ENCODE measurements around the gene RABEP1. TPM values are rescaled to one million over a fixed set of nuclear protein-coding genes. Genes with fewer than 3 reads are reported as not detected.

RABEP1 gene
- polyA plus RNA-seq, 1 of the 3 experiments (the other 2 are of a cell fraction), result 9.7 TPM

- Histone ChIP-seq H3K27ac (ENCODE audit: low read depth in 2 of 2, low read length in 1 of 2) (no peak overlapping the region), H3K27me3 (ENCODE audit: insufficient read depth) (no peaks in the 10 kb centered on the region), H3F3A (replicated peaks; ENCODE audit: insufficient read depth) (peaks cover 19% of the 10 kb centered on the region), H3K4me1 (ENCODE audit: control insufficient read depth in 1 of 2, insufficient read depth in 2 of 2, low read depth in 1 of 2, low read length in 1 of 2) (no peaks in the 10 kb centered on the region; a peak in 1 of 4 replicates), H3K36me3 (replicated peaks in 1 of 2; ENCODE audit: control insufficient read depth in 1 of 2, insufficient read depth in 2 of 2, low read length in 1 of 2) (peaks cover 0 to 4% of the 10 kb centered on the region in 2 experiments), H4K20me1 (ENCODE audit: insufficient read depth) (no peaks in the 10 kb centered on the region; the same call in 1 of the 2 replicates), H3K9ac (no peak overlapping the region), H2AFZ (ENCODE audit: low read depth) (no peak overlapping the region), H3K9me2 (no peaks in the 10 kb centered on the region), H3K4me2 (no peak overlapping the region), H3K79me2 (ENCODE audit: insufficient read depth) (peaks cover 72% of the 10 kb centered on the region), H3K4me3 (ENCODE audit: low read depth in 2 of 2, low read length in 1 of 2) (no peak overlapping the region), H3K9me3 (no peaks in the 10 kb centered on the region)
- CTCF ChIA-PET, result interaction anchor here (0.6 to 0.7 kb wide), 2 partner anchors 9 to 1200 kb away, joined by 3 read pairs; no protein-coding TSS in a partner anchor
- 94% methylated on average over 1 of the region's 1 CpG for WGBS (ENCODE audit: low lambda C conversion rate)
- no peak for DNase-seq
- TF ChIP-seq ELF1 (IDR thresholded peaks at IDR 0.05), result no peak
- TF ChIP-seq TEAD4 (IDR thresholded peaks at IDR 0.05; ENCODE audit: borderline replicate concordance, insufficient read depth), result no peak
- no peak for TF ChIP-seq CHD2 (IDR thresholded peaks at IDR 0.05; ENCODE audit: low read length, partially characterized antibody)
- POLR2A ChIA-PET, result no interaction called here
Measured at GRCh38 chr17:5304636-5305035, 22.6 kb downstream of the RABEP1 start.

DNA sequence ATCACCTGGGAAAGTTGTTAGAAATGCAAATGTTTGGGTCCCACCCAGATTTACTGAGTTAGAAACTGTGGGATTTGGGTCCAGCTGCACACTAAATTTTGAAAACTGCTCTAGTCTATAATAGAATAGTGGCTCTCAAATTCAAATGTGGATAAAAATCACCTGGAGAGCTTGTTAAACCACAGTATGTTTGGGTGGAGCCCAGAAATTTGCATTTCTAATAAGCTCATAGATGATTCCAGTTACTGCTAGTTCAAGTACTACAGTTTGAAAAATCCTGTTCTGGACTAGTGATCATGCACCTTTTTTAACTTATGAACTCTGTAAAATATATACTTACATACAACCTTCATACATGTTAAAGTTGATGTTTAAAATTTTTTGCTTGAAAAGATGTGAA is 27.8 kb downstream of the RABEP1 start:
- no peak for DNase-seq
- Histone ChIP-seq H3K4me1 (ENCODE audit: control insufficient read depth in 1 of 2, insufficient read depth in 2 of 2, low read depth in 1 of 2, low read length in 1 of 2) (no peaks in the 10 kb centered on the region; a peak in 1 of 4 replicates), H3K9me3 (no peaks in the 10 kb centered on the region; the same call in 1 of the 2 replicates), H3K9me2 (no peaks in the 10 kb centered on the region), H3K27ac (ENCODE audit: low read depth in 2 of 2, low read length in 1 of 2) (no peak overlapping the region), H3K4me2 (no peak overlapping the region), H3F3A (replicated peaks; ENCODE audit: insufficient read depth) (peaks cover 16% of the 10 kb centered on the region), H4K20me1 (ENCODE audit: insufficient read depth) (no peaks in the 10 kb centered on the region), H3K9ac (no peak overlapping the region), H2AFZ (ENCODE audit: low read depth) (no peak overlapping the region), H3K36me3 (replicated peaks in 1 of 2; ENCODE audit: control insufficient read depth in 1 of 2, insufficient read depth in 2 of 2, low read length in 1 of 2) (peaks cover 0 to 18% of the 10 kb centered on the region in 2 experiments), H3K27me3 (ENCODE audit: insufficient read depth) (no peaks in the 10 kb centered on the region), H3K4me3 (ENCODE audit: low read depth in 2 of 2, low read length in 1 of 2) (no peak overlapping the region), H3K79me2 (ENCODE audit: insufficient read depth) (peaks cover 28% of the 10 kb centered on the region; the same call in 1 of the 2 replicates)
- POLR2A ChIA-PET, result no interaction called here
- CTCF ChIA-PET, result no interaction called here
- no peak for TF ChIP-seq MEF2A (IDR thresholded peaks at IDR 0.05; ENCODE audit: borderline replicate concordance, low read depth)
- no peak for TF ChIP-seq ELF1 (IDR thresholded peaks at IDR 0.05)

GRCh38 chr17:5325851-5326250 is 43.8 kb downstream of the RABEP1 start:
- no peak overlapping the region for H3K4me2 ChIP-seq
- WGBS (ENCODE audit: low lambda C conversion rate), result 98% methylated on average over 4 of the region's 4 CpGs
- H2AFZ ChIP-seq (ENCODE audit: low read depth), result no peak overlapping the region
- ChIA-PET CTCF (no interaction called here), POLR2A (no interaction called here)
- no peak overlapping the region for H3K27ac ChIP-seq (ENCODE audit: low read depth in 2 of 2, low read length in 1 of 2)
- H3K9me3 ChIP-seq, result 0 out of 2 replicates have a peak, but pooled peaks cover 5% of the 10 kb centered on the region
- H3K9me2 ChIP-seq, result no peaks in the 10 kb centered on the region
- H3K79me2 ChIP-seq (ENCODE audit: insufficient read depth), result peaks cover 33% of the 10 kb centered on the region
- H3K36me3 ChIP-seq (replicated peaks in 1 of 2; ENCODE audit: control insufficient read depth in 1 of 2, insufficient read depth in 2 of 2, low read length in 1 of 2), result peaks cover 0 to 16% of the 10 kb centered on the region in 2 experiments
- H4K20me1 ChIP-seq (ENCODE audit: insufficient read depth), result no peaks in the 10 kb centered on the region
- no peak for DNase-seq
- peaks cover 2% of the 10 kb centered on the region for H3F3A ChIP-seq (replicated peaks; ENCODE audit: insufficient read depth)
- TF ChIP-seq IRF3 (IDR thresholded peaks at IDR 0.05; ENCODE audit: low read depth, low read length) (no peak), POLR2AphosphoS5 (IDR thresholded peaks at IDR 0.05; ENCODE audit: low read depth, low read length) (no peak), ELF1 (IDR thresholded peaks at IDR 0.05) (no peak), SMC3 (IDR thresholded peaks at IDR 0.05; ENCODE audit: low read depth, low read length) (no peak), TEAD4 (IDR thresholded peaks at IDR 0.05; ENCODE audit: borderline replicate concordance, insufficient read depth) (no peak), SIN3A (IDR thresholded peaks at IDR 0.05; ENCODE audit: borderline replicate concordance, low read depth, low read length) (no peak), FOXJ3 (CRISPR knock-in tag; IDR thresholded peaks at IDR 0.05) (no peak), RXRA (IDR thresholded peaks at IDR 0.05; ENCODE audit: borderline replicate concordance, low read depth) (no peak), EP300 (IDR thresholded peaks at IDR 0.05; ENCODE audit: borderline replicate concordance in 1 of 2, low read depth in 1 of 2, low read length in 1 of 2) (no peak), MXI1 (IDR thresholded peaks at IDR 0.05; ENCODE audit: low read depth, low read length) (no peak), NFIC (IDR thresholded peaks at IDR 0.05; ENCODE audit: borderline replicate concordance) (no peak), GATA2 (CRISPR knock-in tag; IDR thresholded peaks at IDR 0.05) (no peak), JUND (IDR thresholded peaks at IDR 0.05) (no peak), GABPA (IDR thresholded peaks at IDR 0.05; ENCODE audit: low read depth) (no peak), YY1 (IDR thresholded peaks at IDR 0.05; ENCODE audit: low read depth) (no peak)
- TF ChIP-seq, protein P1, sequence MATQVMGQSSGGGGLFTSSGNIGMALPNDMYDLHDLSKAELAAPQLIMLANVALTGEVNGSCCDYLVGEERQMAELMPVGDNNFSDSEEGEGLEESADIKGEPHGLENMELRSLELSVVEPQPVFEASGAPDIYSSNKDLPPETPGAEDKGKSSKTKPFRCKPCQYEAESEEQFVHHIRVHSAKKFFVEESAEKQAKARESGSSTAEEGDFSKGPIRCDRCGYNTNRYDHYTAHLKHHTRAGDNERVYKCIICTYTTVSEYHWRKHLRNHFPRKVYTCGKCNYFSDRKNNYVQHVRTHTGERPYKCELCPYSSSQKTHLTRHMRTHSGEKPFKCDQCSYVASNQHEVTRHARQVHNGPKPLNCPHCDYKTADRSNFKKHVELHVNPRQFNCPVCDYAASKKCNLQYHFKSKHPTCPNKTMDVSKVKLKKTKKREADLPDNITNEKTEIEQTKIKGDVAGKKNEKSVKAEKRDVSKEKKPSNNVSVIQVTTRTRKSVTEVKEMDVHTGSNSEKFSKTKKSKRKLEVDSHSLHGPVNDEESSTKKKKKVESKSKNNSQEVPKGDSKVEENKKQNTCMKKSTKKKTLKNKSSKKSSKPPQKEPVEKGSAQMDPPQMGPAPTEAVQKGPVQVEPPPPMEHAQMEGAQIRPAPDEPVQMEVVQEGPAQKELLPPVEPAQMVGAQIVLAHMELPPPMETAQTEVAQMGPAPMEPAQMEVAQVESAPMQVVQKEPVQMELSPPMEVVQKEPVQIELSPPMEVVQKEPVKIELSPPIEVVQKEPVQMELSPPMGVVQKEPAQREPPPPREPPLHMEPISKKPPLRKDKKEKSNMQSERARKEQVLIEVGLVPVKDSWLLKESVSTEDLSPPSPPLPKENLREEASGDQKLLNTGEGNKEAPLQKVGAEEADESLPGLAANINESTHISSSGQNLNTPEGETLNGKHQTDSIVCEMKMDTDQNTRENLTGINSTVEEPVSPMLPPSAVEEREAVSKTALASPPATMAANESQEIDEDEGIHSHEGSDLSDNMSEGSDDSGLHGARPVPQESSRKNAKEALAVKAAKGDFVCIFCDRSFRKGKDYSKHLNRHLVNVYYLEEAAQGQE (IDR thresholded peaks at IDR 0.05; ENCODE audit: low read depth, low read length), result no peak
- H3K9ac ChIP-seq, result no peak overlapping the region
- H3K27me3 ChIP-seq (ENCODE audit: insufficient read depth), result no peaks in the 10 kb centered on the region
- H3K4me3 ChIP-seq (ENCODE audit: low read depth in 2 of 2, low read length in 1 of 2), result no peak overlapping the region
- H3K4me1 ChIP-seq (ENCODE audit: control insufficient read depth in 1 of 2, insufficient read depth in 2 of 2, low read depth in 1 of 2, low read length in 1 of 2), result peaks cover 0 to 6% of the 10 kb centered on the region in 2 experiments; a peak in 1 of 4 replicates
